ENCODE data around the gene LSM12. TPM values are rescaled to one million over a fixed set of nuclear protein-coding genes. Genes with fewer than 3 reads are reported as not detected.
A peak's percentile ranks its signal among the peaks of the same experiment; 100 is the strongest.
"Not testable (repeated sequence)": the region's sequence is repeated elsewhere in the genome, so short reads cannot be mapped to it uniquely, and the experiment has no call there.

The LSM12 gene
- total RNA-seq, 3 donors from 2014 or later: 77.6 to 88.2 (median 85.9) TPM

- DNase-seq: no peak
- Mint-ChIP-seq H3K4me3 (no peak overlapping the region), H3K9me3 (no peaks in the 10 kb centered on the region), H3K4me1 (ENCODE audit: low read depth) (peaks cover 4% of the 10 kb centered on the region), H3K27me3 (ENCODE audit: low read depth) (no peaks in the 10 kb centered on the region), H3K36me3 (ENCODE audit: insufficient read depth) (no peaks in the 10 kb centered on the region)
- no peak for ATAC-seq
Observed at GRCh38 chr17:44105941-44106340, 39.5 kb upstream of the LSM12 start.

- DNase-seq (no peak), ATAC-seq (no peak)
- no peaks in the 10 kb centered on the region for H3K27me3 Mint-ChIP-seq (ENCODE audit: low read depth)
- H3K36me3 Mint-ChIP-seq (ENCODE audit: insufficient read depth): no peaks in the 10 kb centered on the region
- H3K9me3 Mint-ChIP-seq: no peaks in the 10 kb centered on the region
- no peak overlapping the region for H3K4me3 Mint-ChIP-seq
- peaks cover 2% of the 10 kb centered on the region for H3K4me1 Mint-ChIP-seq (ENCODE audit: low read depth)
Observed at GRCh38 chr17:44105483-44105882, 39.0 kb upstream of the LSM12 start.

DNA sequence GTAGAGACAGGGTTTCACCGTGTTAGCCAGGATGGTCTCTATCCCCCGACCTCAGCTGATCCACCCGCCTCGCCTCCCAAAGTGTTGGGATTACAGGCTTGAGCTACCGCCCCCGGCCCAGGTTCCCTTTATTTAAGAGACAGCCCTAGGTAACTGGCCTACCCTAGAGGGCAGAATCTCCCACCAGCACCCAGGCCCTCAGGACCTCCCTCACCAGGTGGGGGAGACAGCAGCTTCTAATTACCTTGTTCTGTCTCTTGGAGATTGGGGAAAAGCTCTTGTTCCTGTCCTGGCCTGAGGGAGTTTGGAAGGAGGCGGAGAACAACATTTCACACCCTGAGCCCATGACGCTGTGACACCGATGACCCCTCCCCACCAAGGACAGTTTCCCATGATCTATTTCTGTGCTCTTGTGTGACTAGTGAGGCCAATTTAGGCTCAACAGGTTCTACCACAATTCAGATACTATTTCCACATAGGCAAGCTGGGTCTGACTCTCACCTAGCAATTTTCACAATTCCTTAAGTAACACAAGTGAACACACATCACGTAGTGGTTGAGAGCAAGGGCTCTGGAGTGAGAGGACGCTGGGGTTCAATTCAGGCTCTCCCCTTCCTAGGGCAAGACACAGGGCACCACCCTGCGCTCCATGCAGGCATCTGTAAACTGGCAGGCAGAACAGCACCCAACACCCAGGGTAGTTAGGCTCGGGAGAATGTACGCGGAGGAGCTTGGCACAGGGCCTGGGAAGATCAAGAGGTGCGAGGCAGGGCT is 36.6 kb upstream of the LSM12 start:
- DNase-seq (no peak), ATAC-seq (no peak)
- no peak overlapping the region for H3K4me3 Mint-ChIP-seq
- no peaks in the 10 kb centered on the region for H3K9me3 Mint-ChIP-seq
- no peaks in the 10 kb centered on the region for H3K27me3 Mint-ChIP-seq (ENCODE audit: low read depth)
- no peaks in the 10 kb centered on the region for H3K36me3 Mint-ChIP-seq (ENCODE audit: insufficient read depth)
- peaks cover 2% of the 10 kb centered on the region for H3K4me1 Mint-ChIP-seq (ENCODE audit: low read depth)

DNA sequence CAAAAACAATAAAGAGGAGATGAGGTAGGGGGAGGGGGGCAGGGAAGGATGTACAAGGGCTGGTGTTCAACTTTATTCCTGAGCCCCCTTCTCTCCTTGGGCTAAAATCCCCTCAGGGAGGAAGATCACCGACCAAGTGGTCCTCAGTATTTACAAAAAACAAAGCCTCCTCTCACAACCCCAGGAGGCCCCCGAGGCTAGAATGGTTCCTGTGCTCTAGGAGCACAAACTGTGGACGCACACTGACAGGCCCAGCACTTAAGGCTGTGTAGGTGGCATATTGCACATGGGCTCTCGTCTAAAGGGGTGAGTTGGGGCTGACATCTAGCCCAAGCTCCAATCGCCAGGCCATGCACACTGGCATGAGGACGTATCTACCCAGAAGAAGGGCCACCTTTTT is 35.4 kb upstream of the LSM12 start:
- not testable (repeated sequence) for H3K36me3 Mint-ChIP-seq (ENCODE audit: insufficient read depth); H3K9me3 Mint-ChIP-seq; ATAC-seq; H3K4me1 Mint-ChIP-seq (ENCODE audit: low read depth); H3K4me3 Mint-ChIP-seq; DNase-seq; H3K27me3 Mint-ChIP-seq (ENCODE audit: low read depth)

DNA sequence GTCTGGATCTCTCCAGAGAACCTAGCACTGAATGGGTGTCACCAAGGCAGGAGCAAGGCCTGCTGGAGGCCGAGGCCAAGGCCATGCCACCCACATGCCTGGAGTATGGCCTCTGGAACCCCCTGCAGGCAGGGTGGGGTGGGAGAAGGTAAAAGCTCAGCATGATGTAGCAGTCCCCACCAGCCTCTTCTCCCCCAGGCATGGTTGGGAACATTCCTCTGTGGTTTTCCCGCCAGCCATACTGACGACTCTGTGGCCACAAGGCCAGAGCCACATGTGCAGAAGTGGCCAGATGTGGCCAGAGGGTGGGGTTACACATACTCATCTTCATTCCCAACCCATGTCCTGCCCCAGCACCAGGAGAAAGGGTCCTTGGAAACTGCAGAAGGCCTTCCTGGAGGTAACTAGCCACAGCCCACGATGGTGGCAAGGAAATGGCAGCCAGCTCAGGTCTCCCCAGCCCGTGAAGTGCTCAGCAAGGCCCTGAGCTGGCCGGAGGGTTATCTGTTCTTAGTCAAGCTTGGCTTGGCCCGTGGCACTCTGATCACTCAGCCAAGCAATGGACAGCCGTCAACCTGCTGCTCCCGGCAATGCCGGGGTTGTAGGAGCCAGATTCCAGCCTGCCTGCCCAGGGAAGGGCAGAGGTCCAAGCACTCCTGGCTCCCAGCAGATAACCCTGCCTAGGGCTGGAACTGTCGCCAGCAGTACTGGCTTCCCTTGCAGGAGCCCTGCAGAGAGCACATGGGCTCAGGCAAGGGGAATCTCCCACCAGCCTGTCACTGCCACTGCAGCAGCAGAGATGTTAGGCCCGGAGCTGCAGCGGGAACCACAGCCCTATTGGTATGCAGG is 30.9 kb upstream of the LSM12 start:
- Mint-ChIP-seq H3K4me3 (no peak overlapping the region), H3K36me3 (ENCODE audit: insufficient read depth) (no peaks in the 10 kb centered on the region), H3K9me3 (no peaks in the 10 kb centered on the region), H3K27me3 (ENCODE audit: low read depth) (no peaks in the 10 kb centered on the region), H3K4me1 (ENCODE audit: low read depth) (peaks cover 8% of the 10 kb centered on the region)
- no peak for ATAC-seq
- DNase-seq: no peak

GRCh38 chr17:44095647-44096496 is 29.4 kb upstream of the LSM12 start:
- ATAC-seq (peak in 1 of 2 donors; percentile 10), DNase-seq (no peak)
- Mint-ChIP-seq H3K9me3 (no peaks in the 10 kb centered on the region), H3K36me3 (ENCODE audit: insufficient read depth) (peaks cover 7% of the 10 kb centered on the region), H3K27me3 (ENCODE audit: low read depth) (no peaks in the 10 kb centered on the region), H3K4me3 (no peak overlapping the region), H3K4me1 (ENCODE audit: low read depth) (peaks cover 8% of the 10 kb centered on the region)

DNA sequence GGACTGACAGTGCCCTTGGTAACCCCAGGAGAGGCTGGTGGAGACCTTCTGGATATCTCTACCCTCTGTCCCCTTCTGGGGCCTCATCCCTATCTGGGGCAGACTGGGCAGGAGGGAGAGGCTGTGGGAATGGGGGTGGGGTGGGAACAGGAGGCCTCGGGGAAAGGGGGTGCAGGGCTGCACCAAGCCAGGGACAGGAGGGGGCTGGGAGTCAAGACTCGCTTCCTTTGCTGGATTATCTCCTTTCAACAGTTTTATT is 28.8 kb upstream of the LSM12 start:
- ATAC-seq (no peak), DNase-seq (no peak)
- Mint-ChIP-seq H3K36me3 (ENCODE audit: insufficient read depth) (peaks cover 7% of the 10 kb centered on the region), H3K27me3 (ENCODE audit: low read depth) (no peaks in the 10 kb centered on the region), H3K4me1 (ENCODE audit: low read depth) (peaks cover 8% of the 10 kb centered on the region), H3K4me3 (no peak overlapping the region), H3K9me3 (no peaks in the 10 kb centered on the region)

GRCh38 chr17:44094701-44095387 is 28.4 kb upstream of the LSM12 start:
- Mint-ChIP-seq H3K4me1 (ENCODE audit: low read depth) (peaks cover 8% of the 10 kb centered on the region), H3K9me3 (no peaks in the 10 kb centered on the region), H3K36me3 (ENCODE audit: insufficient read depth) (peaks cover 7% of the 10 kb centered on the region), H3K27me3 (ENCODE audit: low read depth) (no peaks in the 10 kb centered on the region), H3K4me3 (no peak overlapping the region)
- ATAC-seq: no peak
- DNase-seq: no peak

DNA sequence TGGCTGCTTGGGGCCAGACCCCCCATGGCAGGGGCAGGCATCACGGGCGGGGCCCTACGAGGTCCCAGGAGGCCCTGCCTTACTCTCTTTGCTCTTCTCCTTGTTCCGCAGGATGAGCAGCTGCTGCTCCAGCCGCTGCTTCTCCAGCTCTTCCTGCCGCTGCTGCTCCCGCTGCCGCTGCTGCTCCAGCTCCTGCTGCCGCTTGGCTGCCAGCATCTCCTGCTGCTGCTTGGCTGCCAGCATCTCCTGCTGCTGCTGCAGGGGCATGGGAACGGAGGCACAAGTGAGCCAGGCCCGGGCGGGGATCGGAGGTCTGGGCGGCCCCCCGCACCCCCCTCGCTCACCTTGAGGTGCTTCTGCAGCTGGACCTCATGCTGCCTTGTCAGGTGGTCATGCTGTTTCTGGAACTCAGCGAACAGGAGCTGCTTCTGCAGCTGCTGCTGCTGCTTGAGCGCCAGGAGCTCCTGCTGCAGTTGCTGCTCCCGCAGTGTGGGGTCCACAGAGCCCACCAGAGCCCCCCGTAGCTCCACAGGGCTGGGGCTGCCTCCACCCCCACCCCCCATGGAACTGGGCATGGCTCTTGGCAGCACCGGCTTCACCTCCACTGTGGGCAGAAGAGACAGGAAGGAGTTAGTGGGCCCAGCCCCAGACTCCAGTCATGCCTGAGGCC is 26.9 kb upstream of the LSM12 start:
- DNase-seq (no peak), ATAC-seq (no peak)
- peaks cover 13% of the 10 kb centered on the region for H3K36me3 Mint-ChIP-seq (ENCODE audit: insufficient read depth)
- H3K9me3 Mint-ChIP-seq: no peaks in the 10 kb centered on the region
- no peak overlapping the region for H3K4me3 Mint-ChIP-seq
- H3K27me3 Mint-ChIP-seq (ENCODE audit: low read depth): no peaks in the 10 kb centered on the region
- peaks cover 11% of the 10 kb centered on the region for H3K4me1 Mint-ChIP-seq (ENCODE audit: low read depth)

DNA sequence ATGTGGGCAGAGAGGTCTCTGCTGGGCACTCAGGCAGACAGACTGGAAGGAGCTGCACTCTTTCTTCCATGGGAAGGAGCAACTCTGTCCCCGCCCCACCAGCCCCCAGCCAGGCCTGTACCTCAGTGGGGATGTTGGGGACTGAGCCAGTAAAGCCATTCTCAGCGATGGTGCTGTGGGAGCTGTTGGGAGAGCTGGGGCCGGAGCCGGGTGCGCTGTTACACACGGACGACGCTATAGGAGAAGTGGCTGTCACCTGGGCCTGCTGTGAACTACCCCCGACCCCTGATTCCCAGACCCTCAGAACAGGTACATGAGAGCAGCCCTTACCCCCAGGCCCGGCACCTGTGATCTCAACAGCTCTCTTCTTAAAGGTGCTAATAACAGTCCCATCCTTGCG is 25.6 kb upstream of the LSM12 start:
- H3K36me3 Mint-ChIP-seq (ENCODE audit: insufficient read depth): peaks cover 14% of the 10 kb centered on the region
- no peaks in the 10 kb centered on the region for H3K27me3 Mint-ChIP-seq (ENCODE audit: low read depth)
- DNase-seq (no peak), ATAC-seq (no peak)
- no peak overlapping the region for H3K4me3 Mint-ChIP-seq
- peaks cover 14% of the 10 kb centered on the region for H3K4me1 Mint-ChIP-seq (ENCODE audit: low read depth)
- H3K9me3 Mint-ChIP-seq: no peaks in the 10 kb centered on the region

DNA sequence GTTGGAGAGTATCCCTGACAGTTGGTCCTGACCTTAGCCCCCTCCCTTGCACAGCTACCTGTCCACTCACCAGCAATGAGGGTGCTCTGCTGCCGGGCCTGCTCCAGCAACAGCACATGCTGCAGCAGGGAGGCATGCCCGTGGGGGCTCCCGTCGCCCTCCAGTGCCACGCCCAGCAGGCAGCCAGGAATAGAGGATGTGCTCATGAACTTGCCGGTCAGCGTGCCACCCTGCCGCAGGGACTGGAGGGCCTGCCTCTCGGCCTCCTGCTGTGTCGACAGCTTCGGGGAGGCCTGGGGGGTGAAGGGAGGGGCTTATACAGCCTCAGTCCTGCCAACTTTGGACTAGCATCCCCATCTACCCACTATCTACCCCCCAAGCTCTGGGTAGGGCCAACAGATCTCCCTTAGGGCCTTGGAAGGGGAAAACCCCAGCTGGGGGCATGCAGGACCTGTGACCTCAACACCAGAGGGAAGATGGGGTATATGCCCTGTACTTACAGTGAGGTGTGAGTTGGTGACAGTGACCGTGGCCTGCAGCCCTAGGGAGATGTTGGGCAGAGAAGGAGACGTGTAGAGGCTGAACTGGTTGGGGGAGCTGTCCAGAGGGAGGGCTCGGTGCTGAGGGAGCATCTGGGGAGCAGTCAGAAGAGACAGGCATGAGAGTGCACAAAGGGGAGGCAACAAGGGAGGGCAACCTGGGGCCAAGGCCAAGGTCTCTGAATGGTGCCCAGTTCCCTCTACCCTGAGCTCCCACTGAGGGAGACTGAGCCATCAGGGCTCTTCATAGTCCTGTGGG is 24.9 kb upstream of the LSM12 start:
- Mint-ChIP-seq H3K4me1 (ENCODE audit: low read depth) (peaks cover 19% of the 10 kb centered on the region), H3K36me3 (ENCODE audit: insufficient read depth) (peaks cover 14% of the 10 kb centered on the region), H3K4me3 (no peak overlapping the region), H3K9me3 (no peaks in the 10 kb centered on the region), H3K27me3 (ENCODE audit: low read depth) (no peaks in the 10 kb centered on the region)
- ATAC-seq (no peak), DNase-seq (no peak)

GRCh38 chr17:44088254-44088653 is 21.8 kb upstream of the LSM12 start:
- no peak overlapping the region for H3K4me3 Mint-ChIP-seq
- peaks cover 21% of the 10 kb centered on the region for H3K36me3 Mint-ChIP-seq (ENCODE audit: insufficient read depth)
- H3K27me3 Mint-ChIP-seq (ENCODE audit: low read depth): no peaks in the 10 kb centered on the region
- DNase-seq: no peak
- peaks cover 19% of the 10 kb centered on the region for H3K4me1 Mint-ChIP-seq (ENCODE audit: low read depth)
- no peak for ATAC-seq
- no peaks in the 10 kb centered on the region for H3K9me3 Mint-ChIP-seq

DNA sequence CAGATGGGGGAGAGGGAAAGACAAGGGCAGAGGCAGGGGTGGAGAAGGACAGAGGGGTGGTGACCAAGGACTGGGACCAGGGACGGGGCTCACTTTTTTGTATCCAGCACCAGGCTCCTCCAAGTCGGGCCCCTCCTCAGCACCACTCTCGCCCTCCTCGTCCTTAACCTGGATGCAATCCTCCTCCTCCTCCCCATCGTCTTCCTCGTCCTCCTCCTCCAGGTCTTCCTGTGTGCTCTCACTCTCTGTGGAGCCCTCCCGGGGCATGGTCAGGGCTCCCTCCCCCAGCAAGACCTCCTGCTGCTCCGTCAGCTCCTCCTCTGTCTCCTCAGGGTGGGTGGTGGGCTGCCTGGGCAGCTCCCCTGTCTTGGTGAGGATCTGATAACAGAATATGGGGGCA is 20.8 kb upstream of the LSM12 start:
- no peak overlapping the region for H3K4me3 Mint-ChIP-seq
- H3K36me3 Mint-ChIP-seq (ENCODE audit: insufficient read depth): peaks cover 21% of the 10 kb centered on the region
- H3K4me1 Mint-ChIP-seq (ENCODE audit: low read depth): peaks cover 19% of the 10 kb centered on the region
- DNase-seq (no peak), ATAC-seq (no peak)
- no peaks in the 10 kb centered on the region for H3K9me3 Mint-ChIP-seq
- no peaks in the 10 kb centered on the region for H3K27me3 Mint-ChIP-seq (ENCODE audit: low read depth)

Data from activated T-cell treated with anti-CD3 and anti-CD28 coated beads, Interleukin-2, amount 50 U/mL, for 4 hours (primary cell).